Activated T-cell treated with anti-CD3 and anti-CD28 coated beads for 24 hours (primary cell): ENCODE measurements around the gene TMEM9.

Experiments
- DNase-seq: peaks from one replicate; pipeline ENCODE4 v3.0.0-alpha.2; 2020; ENCODE audit warnings: low read depth

TMEM9 gene

DNA sequence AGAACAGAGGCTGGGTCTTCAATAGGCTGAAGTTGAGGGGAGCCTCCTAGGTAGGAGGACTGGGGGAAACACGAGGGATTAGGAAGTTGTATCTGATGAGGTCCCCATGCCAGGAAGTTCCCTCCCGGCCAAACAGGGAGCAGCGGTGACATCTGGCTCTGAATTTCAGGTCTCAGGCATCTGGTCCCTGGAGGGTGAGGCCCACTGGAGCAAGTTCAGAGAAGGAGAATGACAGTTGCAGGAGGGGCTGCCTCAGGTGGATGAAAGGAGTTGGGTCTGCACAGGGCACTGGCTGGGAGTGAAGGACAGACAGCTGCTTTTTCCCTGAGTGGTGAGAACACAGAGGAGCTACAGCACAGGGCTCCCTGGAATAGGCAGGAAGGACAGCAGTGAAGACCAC, 9.1 kb downstream of the TMEM9 start:
- DNase-seq, result no peak

DNA sequence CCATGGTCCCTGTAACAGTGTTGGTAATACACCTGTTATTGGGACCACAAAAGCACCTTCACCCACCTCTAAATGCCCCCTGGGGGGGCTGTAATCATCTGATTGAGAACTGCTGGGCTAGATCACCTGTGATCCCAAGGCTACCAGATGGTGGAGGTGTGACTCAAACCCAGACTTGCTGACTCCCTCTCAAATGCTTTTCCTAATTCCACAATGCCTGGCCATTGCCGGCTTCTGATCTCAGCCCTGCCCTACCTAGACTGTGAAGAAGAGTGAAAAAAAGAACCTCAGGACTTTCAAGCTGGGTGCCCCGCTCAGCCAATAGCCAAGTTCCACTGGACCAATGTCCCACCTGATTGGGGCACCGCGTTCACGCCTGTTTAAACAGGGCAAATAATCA, 9.6 kb downstream of the TMEM9 start:
- DNase-seq, result no peak

DNA sequence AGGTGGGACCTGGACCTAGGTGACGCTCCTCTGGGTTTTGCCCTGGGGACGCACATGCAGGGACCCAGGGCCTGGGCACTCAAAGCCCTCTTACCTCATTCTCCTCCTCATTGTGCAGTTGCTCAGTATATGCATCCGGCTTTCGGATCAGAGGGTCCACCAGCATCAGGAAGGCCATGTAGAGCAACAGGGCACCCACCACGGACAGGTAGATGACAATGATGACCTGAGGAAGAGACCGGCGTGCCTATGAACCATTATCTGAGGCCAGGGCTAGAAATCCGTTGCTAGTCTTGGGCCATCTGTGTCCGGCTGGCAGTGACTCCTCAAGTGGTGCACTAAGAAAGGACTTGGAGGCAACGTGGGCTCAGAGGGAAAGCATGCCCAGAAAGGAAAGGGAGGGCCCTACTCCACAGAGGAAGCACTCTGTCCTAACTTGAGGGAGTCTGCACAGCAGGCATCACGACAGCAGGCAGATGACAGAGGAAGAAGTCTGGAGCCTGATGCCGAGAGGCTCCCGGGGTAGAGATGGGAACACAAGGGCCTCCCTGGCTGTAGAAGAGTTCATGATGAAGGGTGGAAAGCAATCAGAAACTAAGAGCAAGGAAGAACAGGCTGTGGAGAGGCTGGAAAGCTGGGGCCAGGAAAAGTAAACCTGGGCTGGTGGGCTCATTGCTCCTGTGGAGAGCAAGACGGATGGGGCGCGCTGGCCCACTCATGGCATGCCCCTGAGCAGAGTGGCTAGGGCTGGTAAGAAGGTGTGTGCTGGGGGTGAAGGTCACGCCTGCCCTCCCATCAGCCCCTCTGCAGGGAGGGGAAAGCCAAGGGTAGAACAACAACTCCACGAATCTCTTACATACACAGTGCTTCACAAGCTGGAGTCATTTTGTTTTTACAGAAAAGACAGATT, 10.3 kb downstream of the TMEM9 start:
- no peak for DNase-seq

DNA sequence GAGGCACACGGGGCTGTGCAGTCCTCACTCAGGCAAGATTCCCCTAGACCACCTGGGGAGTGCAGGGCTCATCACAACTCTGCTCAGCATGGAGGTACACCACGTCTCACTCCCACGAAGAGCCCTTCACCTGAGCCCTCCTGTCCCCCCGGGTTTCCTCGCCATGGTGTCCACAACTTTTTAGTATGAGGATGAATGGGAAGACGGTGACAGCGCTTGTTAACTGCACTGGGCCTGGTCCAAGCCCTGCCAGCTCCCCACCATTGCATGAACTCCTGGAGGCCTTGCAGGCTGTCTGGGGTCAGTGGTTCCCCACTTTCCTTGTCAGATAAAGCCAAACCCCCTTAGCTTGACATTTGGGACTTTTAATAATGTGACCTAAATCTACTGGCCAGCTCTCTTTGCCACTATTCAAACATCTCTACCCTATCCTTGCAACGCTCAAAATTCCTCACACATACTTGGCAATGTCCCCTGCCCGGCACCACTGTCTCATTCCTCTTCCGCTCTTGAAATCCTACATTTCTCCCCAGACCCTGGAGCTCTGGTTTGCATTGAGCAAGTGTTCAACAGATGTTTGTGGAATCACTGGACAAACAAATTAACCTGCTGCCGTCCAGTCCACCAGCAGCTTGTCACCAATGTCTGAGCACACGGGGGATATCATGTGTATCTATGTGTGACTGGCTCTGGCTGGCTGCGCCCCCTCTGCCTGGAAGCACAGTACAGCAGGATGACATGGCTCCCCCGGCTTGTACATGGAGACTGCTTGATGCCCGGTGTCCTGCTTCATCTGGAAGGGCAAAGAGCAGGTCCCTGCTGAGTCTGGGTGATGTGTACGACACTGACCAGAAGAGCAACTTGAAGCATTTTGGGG, 11.2 kb downstream of the TMEM9 start:
- no peak for DNase-seq

- DNase-seq, result no peak
Observed at GRCh38 chr1:201142011-201142848, 12.0 kb downstream of the TMEM9 start.

DNA sequence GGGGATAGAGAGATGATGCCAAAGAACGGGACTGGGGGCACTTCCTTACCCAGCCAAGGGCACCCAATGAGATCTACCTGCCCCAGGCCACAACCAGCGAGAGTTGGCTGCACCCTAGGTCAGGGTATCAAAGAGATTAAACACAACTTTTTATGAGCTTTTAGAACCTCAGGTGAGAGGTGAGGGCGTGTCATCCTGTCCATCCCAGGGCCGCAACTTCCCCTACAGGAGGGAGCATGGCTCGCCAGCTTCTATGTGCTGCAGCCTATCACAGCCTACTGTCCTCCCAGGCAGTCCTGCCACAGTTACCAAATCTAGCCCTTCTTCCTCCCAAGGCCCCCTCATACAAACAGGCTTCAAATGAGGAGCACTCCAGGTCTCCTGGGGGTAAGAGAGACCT, 12.9 kb downstream of the TMEM9 start:
- no peak for DNase-seq

DNA sequence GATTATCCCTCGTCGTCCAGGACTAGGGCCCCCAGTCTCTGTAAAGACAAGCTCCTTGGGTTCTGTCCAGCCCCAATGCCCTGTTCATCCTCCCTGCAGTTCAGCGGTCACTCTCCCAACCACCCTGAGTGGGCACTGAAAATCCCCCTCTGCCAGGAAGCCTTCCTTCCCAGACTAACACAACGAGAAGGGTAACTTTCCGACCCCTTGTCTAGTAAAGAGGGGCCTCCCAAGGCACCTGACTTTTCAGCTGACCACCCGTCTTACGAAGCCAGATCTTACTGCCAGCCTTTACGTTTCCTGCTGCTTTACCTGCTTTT, 13.4 kb downstream of the TMEM9 start:
- DNase-seq, result no peak

DNA sequence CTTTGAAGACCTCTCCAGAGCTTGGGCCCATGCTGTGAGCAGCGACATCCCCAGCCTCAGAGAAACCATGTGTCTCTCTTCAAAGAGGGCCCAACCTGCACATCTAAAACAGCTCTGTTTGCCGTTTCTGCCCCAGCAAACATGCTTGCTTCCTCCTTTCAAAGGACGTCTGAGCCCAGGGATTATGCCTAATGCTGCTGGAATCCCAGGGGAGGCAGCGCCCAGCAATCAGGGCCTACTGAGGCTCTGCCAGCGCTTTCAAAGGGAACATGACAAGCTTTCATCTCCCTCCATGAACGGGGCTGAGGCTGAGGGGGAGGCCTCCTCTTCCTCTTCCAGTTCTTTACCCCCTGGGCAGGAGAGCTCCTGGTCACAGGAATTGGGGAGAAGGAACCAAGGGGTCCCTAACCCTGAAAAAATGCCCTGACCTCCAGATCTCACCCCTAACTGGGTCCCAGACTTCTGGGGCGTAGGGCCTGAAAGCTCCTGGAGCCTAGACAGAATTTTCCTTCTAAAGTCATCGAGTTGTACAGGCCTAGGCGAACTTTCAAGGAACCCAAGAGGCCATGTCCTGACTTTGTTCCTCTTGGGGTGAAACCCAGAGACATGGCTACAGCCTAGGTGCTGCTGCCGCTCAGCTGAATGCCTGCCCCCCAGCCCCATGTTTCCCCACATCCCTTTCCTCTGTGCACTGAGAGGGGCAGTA, 13.9 kb downstream of the TMEM9 start:
- DNase-seq, result no peak

DNA sequence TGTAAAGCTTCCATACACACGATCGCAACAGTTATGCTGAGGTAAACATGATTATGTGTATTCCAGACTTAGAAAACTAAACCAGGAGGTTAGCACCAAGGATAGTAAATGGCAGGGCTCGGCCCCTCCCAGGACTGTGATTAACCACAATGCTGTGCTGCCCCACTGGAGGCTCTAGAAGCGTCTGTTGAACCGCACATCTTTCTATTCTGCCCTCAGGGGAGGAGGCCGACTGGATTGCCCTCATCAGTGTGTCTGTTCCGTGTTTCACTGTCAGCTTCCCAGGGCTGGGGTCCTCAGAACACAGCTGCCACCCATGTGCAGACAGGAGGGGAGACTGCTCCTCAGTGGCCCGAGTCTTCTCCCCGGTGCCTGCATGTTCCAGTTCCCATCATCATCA, 14.5 kb downstream of the TMEM9 start:
- no peak for DNase-seq

DNA sequence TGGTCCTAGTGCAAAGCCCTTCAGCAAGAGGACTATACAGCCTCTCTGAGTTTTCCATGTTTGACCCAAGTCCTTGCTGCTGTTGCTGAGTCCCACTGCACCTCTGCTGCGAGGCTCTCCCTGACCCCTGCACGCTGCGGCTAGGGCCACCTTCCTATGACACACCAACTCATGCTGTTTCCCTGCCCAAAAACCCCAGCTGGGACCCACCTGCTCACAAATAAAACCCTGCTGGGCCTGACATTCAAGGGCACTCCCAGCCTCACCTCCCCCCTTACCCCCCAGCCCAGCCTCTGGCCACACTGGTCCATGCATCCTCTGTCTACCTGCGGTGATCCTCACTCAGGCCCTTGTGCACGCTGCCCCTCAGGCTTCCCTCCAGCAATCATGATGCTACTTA, 15.0 kb downstream of the TMEM9 start:
- no peak for DNase-seq

- no peak for DNase-seq
Observed at GRCh38 chr1:201138311-201138840, 15.9 kb downstream of the TMEM9 start.

DNA sequence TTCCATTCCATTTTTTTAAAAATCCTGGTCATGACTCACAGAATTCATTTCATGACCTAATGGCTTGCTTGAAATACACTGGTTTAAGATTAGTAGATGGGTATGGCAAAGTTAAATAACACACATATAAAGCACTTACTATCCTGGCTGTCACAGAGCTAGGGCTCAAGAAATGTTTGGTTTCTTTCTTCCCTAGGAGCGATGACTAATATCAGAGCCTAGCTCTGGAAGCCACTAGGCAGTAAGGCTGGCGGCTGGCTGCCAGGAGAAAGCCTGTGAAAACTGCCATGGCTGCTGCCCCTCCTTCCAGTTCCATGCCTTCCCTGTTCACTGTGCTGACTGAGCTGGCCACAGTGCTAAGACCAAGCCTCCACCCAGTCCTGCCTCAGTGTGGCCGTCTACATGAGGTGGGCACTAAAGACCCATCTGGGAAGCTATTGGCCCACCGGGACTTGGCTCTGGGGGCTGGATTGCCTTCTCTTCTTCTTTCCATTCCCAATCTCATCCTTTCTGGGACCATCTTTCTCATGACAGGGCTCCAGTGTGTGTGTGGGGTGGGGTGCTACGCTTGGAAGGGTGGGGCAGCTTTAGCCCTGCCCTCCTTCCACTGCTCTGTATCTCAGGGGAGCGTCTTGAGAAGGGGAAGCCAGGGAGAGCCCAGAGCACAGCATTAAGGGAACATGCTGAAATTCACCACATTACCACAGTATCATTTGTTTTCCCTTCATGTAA, 16.5 kb downstream of the TMEM9 start:
- DNase-seq, result no peak

GRCh38 chr1:201137024-201137392, 17.3 kb downstream of the TMEM9 start:
- DNase-seq, result no peak

- no peak for DNase-seq
Observed at GRCh38 chr1:201136355-201137023, 17.8 kb downstream of the TMEM9 start.

GRCh38 chr1:201134405-201134804, 19.9 kb downstream of the TMEM9 start:
- DNase-seq, result no peak

- no peak for DNase-seq
Observed at GRCh38 chr1:201131398-201131797, 22.9 kb downstream of the TMEM9 start.

DNA sequence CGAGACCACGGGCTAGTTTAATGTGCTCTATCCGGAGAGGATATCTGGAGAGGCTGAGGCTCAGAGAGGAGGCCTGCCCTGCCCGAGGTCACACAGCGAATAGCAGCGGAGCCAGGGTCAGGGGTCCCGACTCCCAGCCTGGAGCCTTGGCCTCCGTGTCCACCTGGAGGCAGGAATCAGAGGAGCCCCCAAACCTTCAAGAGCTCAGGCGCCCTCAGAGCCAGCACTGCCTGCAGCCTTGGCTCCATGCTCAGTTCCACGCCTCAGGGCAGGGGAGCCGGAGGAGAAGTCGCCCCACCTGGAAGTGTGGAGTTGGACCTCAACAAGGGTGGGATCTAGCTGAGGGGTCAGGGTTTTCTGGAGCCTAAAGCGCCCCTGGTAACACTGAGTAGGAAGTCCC, 25.3 kb downstream of the TMEM9 start:
- DNase-seq, result no peak

GRCh38 chr1:201128476-201128875, 25.8 kb downstream of the TMEM9 start:
- DNase-seq, result no peak

- no peak for DNase-seq
Observed at GRCh38 chr1:201127755-201128455, 26.4 kb downstream of the TMEM9 start.
